K562 (cell line): Measurements from ENCODE around the gene HIGD1C. TPM values are rescaled to one million over a fixed set of nuclear protein-coding genes. Genes with fewer than 3 reads are reported as not detected.
A peak's percentile ranks its signal among the peaks of the same experiment; 100 is the strongest.

Source experiments
- ATAC-seq: fragments of 200-7000 bp; cut with Tn5 transposase; 3 replicates; pipeline ENCODE4 v1.9.1; 2020; ENCODE audit warnings: moderate library complexity
- BruUV-seq: library from RNA; stranded (reverse); fragments of 400-500 nt; replicated peaks from 2 replicates; lab custom pipeline; 2021; lab: Mats Ljungman, UMichigan
- CTCF ChIA-PET: fragments of 300-600 bp; formaldehyde crosslinking; extraction: SDS; loops from one replicate; lab custom pipeline; 2021; ENCODE audit warnings: low intra/inter-chr PET ratio; lab: Yijun Ruan, JAX
- POLR2A ChIA-PET: fragments of 300-600, 350-650 bp; sonication (Branson Sonifier 250); formaldehyde crosslinking; extraction: SDS; loops from one replicate; lab custom pipeline; 2021; ENCODE audit warnings: antibody characterized with exemption, inconsistent platforms; lab: Yijun Ruan, JAX
- DNase-seq, 4 experiments: peaks; one replicate each; pipeline versions ENCODE4 v3.0.0 to v3.0.0-alpha.2; 2011 to 2018; ENCODE audit warnings: low spot score in 3 of 4, mixed read lengths in 3 of 4; ENCODE audit errors: extremely low read depth in 1 of 4
- FAIRE-seq: peaks from 2 replicates; lab custom pipeline; 2011; peaks lifted over from hg19 to GRCh38; lab: Jason Lieb, UNC
- H2AFZ ChIP-seq: 2 replicates; pipeline ENCODE4 v1.6.0; 2011; ENCODE audit warnings: low read depth, low read length, control low read depth, inconsistent platforms
- H3K27ac ChIP-seq: fragments of 200-600 bp; 3 replicates; pipeline ENCODE4 v1.8.0; 2011; ENCODE audit warnings: low read depth, mild to moderate bottlenecking, control low read depth, inconsistent platforms, low read length, moderate library complexity, mixed read lengths; ENCODE audit errors: extremely low read depth
- H3K27me3 ChIP-seq, 2 experiments: fragments of 300-600 bp in 1 of 2; 2 replicates in 1 of 2; 3 replicates in 1 of 2; pipeline versions ENCODE4 v1.6.0 to v1.8.0; 2011; ENCODE audit warnings: inconsistent platforms in 2 of 2, low read length in 2 of 2, mild to moderate bottlenecking in 1 of 2, mixed read lengths in 1 of 2, moderate library complexity in 1 of 2; ENCODE audit not compliant: control insufficient read depth in 2 of 2, insufficient read depth in 2 of 2
- H3K36me3 ChIP-seq: fragments of 300-600 bp; 3 replicates; pipeline ENCODE4 v1.8.0; 2011; ENCODE audit warnings: mild to moderate bottlenecking, low read length, inconsistent platforms; ENCODE audit not compliant: control insufficient read depth, insufficient read depth
- H3K4me1 ChIP-seq, 2 experiments: fragments of 200-600 bp in 1 of 2; replicated peaks in 1 of 2; 2 replicates in 1 of 2; 3 replicates in 1 of 2; pipeline versions ENCODE4 v1.5.1 to v1.8.0; 2011; ENCODE audit warnings: inconsistent platforms in 2 of 2, low read length in 2 of 2, mild to moderate bottlenecking in 1 of 2, mixed read lengths in 1 of 2, moderate library complexity in 1 of 2; ENCODE audit not compliant: control insufficient read depth in 2 of 2, insufficient read depth in 2 of 2
- H3K4me2 ChIP-seq: 2 replicates; pipeline ENCODE4 v1.6.1; 2011; ENCODE audit warnings: low read length, control low read depth, inconsistent platforms, mixed read lengths; ENCODE audit not compliant: insufficient read depth
- H3K4me3 ChIP-seq: fragments of 200-600 bp; sonication (generic), shearing (Covaris generic); 2 replicates; pipeline ENCODE4 v1.5.1; 2016; ENCODE audit warnings: control low read depth, inconsistent platforms
- H3K79me2 ChIP-seq: fragments of 200-600 bp; 3 replicates; pipeline ENCODE4 v1.8.0; 2011; ENCODE audit warnings: low read length, inconsistent platforms; ENCODE audit not compliant: control insufficient read depth, insufficient read depth
- H3K9ac ChIP-seq, 2 experiments: 2 replicates each; pipeline versions ENCODE4 v1.6.0 to v1.6.1; 2011; ENCODE audit warnings: low read depth in 2 of 2, low read length in 2 of 2, control low read depth in 1 of 2, inconsistent platforms in 1 of 2, mild to moderate bottlenecking in 1 of 2, mixed read lengths in 1 of 2; ENCODE audit not compliant: insufficient read depth in 1 of 2
- H3K9me1 ChIP-seq: one replicate; pipeline ENCODE4 v1.6.0; 2011; ENCODE audit warnings: inconsistent platforms, mild to moderate bottlenecking, low read length, moderate library complexity; ENCODE audit not compliant: control insufficient read depth, insufficient read depth
- H3K9me3 ChIP-seq: replicated peaks from 2 replicates; pipeline ENCODE4 v1.5.1; 2011; ENCODE audit warnings: low read depth, low read length, inconsistent platforms; ENCODE audit not compliant: control insufficient read depth, insufficient read depth
- H4K20me1 ChIP-seq: replicated peaks from 2 replicates; pipeline ENCODE4 v1.6.1; 2011; ENCODE audit warnings: low read length, inconsistent platforms, mixed read lengths; ENCODE audit not compliant: control insufficient read depth, insufficient read depth
- CBX1 ChIP-seq: sonication (generic); IDR thresholded peaks from 2 replicates; pipeline ENCODE4 v1.6.1; 2016; ENCODE audit warnings: antibody characterized with exemption, low read depth, mild to moderate bottlenecking
- CBX3 ChIP-seq, 2 experiments: IDR thresholded peaks; 1 replicate in 1 of 2; 2 replicates in 1 of 2; pipeline ENCODE4 v1.6.1; 2012; ENCODE audit warnings: inconsistent platforms in 2 of 2, low read length in 2 of 2, borderline replicate concordance in 1 of 2, control low read depth in 1 of 2
- ETV6 ChIP-seq, 3 experiments: fragments of 150-350 bp in 1 of 3; sonication (generic) in 1 of 3; formaldehyde crosslinking in 1 of 3; IDR thresholded peaks; 2 replicates each; pipeline versions ENCODE4 v1.6.1 to v1.8.0; 2014 to 2022; ENCODE audit warnings: borderline replicate concordance in 2 of 3, low read depth in 2 of 3, antibody characterized with exemption in 1 of 3, low read length in 1 of 3, mild to moderate bottlenecking in 1 of 3, missing genetic modification reagents in 1 of 3
- IFI16 ChIP-seq: fragments of 250-450 bp; sonication (Bioruptor Pico); IDR thresholded peaks from 2 replicates; pipeline ENCODE4 v2.1.2; 2022; ENCODE audit warnings: mild to moderate bottlenecking, inconsistent platforms
- SETDB1 ChIP-seq: IDR thresholded peaks from one replicate; pipeline ENCODE4 v1.6.1; 2012; ENCODE audit warnings: low read length, control low read depth, inconsistent platforms
- SRSF7 ChIP-seq: fragments of 200-400 bp; formaldehyde crosslinking; optimal IDR thresholded peaks from 2 replicates; pipeline ENCODE3; 2017; ENCODE audit warnings: mild to moderate bottlenecking, low read depth, low read length
- TAF15 ChIP-seq: fragments of 200-400 bp; formaldehyde crosslinking; IDR thresholded peaks from 2 replicates; pipeline ENCODE4 v1.6.1; 2017; ENCODE audit warnings: mild to moderate bottlenecking, low read depth, low read length, moderate library complexity
- TRIM24 ChIP-seq, 2 experiments: fragments of 450-650 bp; IDR thresholded peaks; 2 replicates each; pipeline ENCODE4 v1.6.1; 2016
- WGBS: fragments of 100-300 bp; shearing (Covaris generic); methylation state at CpG from one replicate; pipeline ENCODE4 v1.1.6; 2016; ENCODE audit warnings: low coverage, mixed read lengths; ENCODE audit not compliant: insufficient coverage; ENCODE audit errors: missing lambda C conversion rate; 5-methylcytosine and 5-hydroxymethylcytosine counted together
- in situ Hi-C: fragments of 300-500 bp; cut with MboI; formaldehyde crosslinking; loops from 4 replicates; pipeline ENCODE4 v1.15.0; 2018; ENCODE audit warnings: inconsistent platforms, mixed read lengths
- intact Hi-C: fragments of 100-400 bp; cut with micrococcal nuclease; formaldehyde crosslinking; loops from 2 replicates; pipeline ENCODE4 v1.14.2; 2022
- polyA plus RNA-seq, 8 experiments: library from polyadenylated mRNA; depleted of rRNA in 4 of 8; stranded (reverse) in 5 of 8; unstranded in 3 of 8; fragments of >200 nt; fragmentation: Nextera tagmentation in 2 of 8; fragmentation: Illumina TruSeq in 1 of 8; extraction: Ambion mirVana in 2 of 8; extraction: Trizol in 1 of 8; gene quantifications; 2 replicates each; pipeline versions ENCODE4 v1.2.1 to v1.2.3, GENCODE V29; 2011 to 2014; ENCODE audit warnings: inconsistent platforms in 1 of 8, missing spikeins in 1 of 8
- total RNA-seq, 7 experiments: library from RNA; depleted of rRNA in 6 of 7; stranded (reverse); fragments of >200 nt in 6 of 7; fragmentation: Illumina TruSeq in 2 of 7; extraction: Trizol in 2 of 7; gene quantifications; 2 replicates each; pipeline versions ENCODE4 v1.2.1 to v1.2.3, GENCODE V29; 2011 to 2021; ENCODE audit warnings: low replicate concordance in 1 of 7
- TF ChIP-seq, protein P1 (sequence below): IDR thresholded peaks from 2 replicates; pipeline ENCODE4 v1.6.1; 2011; ENCODE audit warnings: borderline replicate concordance, low read depth, mild to moderate bottlenecking, moderate library complexity, low read length; ENCODE audit not compliant: insufficient read depth, poor library complexity, severe bottlenecking
- TF ChIP-seq, protein P2 (sequence below), 2 experiments: fragments of 450-650 bp in 1 of 2; IDR thresholded peaks; 2 replicates each; pipeline ENCODE4 v1.6.1; 2011 to 2017; ENCODE audit warnings: low read depth in 2 of 2, antibody characterized with exemption in 1 of 2, borderline replicate concordance in 1 of 2, low read length in 1 of 2, mild to moderate bottlenecking in 1 of 2, mixed read lengths in 1 of 2; ENCODE audit not compliant: control insufficient read depth in 1 of 2

HIGD1C gene
- total and polyA plus RNA-seq, 9 of the 15 experiments (the other 6 are each of a cell fraction or from before 2014, with no cell fraction given) = not detected

DNA sequence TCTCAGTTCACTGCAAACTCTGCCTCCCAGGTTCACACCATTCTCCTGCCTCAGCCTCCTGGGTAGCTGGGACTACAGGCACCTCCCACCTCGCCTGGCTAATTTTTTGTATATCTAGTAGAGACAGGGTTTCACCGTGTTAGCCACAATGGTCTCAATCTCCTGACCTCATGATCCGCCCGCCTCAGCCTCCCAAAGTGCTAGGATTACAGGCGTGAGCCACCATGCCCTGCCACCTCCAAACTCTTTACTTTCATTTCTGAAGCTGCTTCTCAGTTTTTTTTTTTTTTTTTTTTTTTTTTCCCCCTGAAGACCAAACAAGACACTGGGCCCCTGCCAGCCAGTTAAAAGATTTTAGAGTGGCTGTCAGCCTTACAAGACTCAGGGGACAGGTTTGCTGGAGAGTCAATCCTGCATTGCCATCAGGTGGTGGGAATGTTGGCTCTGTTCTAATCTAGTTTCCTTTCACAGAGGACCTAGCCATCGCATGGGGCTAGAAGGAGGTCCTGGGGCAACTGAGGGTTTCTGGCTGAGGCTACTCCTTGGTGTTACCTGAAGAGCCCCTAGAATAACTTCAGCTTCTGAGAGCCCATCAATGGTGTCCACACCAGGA lies 37.4 kb upstream of the HIGD1C start (continued):
- TF ChIP-seq ETV6 (IDR thresholded peaks at IDR 0.05; ENCODE audit: borderline replicate concordance in 1 of 2, low read depth in 2 of 2, low read length in 1 of 2) (no peak), ETV6 (CRISPR knock-in tag; IDR thresholded peaks at IDR 0.05; ENCODE audit: borderline replicate concordance) (no peak), SETDB1 (no peak), TAF15 (no peak), SRSF7 (no peak), IFI16 (CRISPR knock-in tag) (no peak)

DNA sequence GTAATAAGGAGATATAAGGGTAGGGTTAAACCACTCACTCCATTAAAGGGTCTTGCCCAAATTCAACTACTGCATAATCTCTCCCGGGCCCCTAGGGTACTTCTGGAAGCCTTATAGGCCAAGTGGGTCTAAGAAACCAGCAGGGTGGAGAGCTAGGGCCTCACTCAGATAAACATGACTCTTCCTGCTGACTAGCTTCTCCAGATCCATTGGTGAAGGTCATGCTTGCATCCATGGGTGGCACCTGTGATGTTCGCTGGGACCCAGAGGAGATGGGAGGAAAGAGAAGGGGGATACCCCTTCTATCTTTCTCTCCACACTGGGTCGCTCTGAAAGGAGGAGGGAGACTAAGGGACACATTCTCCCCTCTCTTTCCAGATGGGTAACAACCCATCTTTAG lies 36.1 kb upstream of the HIGD1C start:
- H3K79me2 ChIP-seq = no peaks in the 10 kb centered on the region
- intact Hi-C loops = no loop called here
- TF ChIP-seq, protein P1, sequence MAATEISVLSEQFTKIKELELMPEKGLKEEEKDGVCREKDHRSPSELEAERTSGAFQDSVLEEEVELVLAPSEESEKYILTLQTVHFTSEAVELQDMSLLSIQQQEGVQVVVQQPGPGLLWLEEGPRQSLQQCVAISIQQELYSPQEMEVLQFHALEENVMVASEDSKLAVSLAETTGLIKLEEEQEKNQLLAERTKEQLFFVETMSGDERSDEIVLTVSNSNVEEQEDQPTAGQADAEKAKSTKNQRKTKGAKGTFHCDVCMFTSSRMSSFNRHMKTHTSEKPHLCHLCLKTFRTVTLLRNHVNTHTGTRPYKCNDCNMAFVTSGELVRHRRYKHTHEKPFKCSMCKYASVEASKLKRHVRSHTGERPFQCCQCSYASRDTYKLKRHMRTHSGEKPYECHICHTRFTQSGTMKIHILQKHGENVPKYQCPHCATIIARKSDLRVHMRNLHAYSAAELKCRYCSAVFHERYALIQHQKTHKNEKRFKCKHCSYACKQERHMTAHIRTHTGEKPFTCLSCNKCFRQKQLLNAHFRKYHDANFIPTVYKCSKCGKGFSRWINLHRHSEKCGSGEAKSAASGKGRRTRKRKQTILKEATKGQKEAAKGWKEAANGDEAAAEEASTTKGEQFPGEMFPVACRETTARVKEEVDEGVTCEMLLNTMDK = no peak
- TF ChIP-seq, protein P2, sequence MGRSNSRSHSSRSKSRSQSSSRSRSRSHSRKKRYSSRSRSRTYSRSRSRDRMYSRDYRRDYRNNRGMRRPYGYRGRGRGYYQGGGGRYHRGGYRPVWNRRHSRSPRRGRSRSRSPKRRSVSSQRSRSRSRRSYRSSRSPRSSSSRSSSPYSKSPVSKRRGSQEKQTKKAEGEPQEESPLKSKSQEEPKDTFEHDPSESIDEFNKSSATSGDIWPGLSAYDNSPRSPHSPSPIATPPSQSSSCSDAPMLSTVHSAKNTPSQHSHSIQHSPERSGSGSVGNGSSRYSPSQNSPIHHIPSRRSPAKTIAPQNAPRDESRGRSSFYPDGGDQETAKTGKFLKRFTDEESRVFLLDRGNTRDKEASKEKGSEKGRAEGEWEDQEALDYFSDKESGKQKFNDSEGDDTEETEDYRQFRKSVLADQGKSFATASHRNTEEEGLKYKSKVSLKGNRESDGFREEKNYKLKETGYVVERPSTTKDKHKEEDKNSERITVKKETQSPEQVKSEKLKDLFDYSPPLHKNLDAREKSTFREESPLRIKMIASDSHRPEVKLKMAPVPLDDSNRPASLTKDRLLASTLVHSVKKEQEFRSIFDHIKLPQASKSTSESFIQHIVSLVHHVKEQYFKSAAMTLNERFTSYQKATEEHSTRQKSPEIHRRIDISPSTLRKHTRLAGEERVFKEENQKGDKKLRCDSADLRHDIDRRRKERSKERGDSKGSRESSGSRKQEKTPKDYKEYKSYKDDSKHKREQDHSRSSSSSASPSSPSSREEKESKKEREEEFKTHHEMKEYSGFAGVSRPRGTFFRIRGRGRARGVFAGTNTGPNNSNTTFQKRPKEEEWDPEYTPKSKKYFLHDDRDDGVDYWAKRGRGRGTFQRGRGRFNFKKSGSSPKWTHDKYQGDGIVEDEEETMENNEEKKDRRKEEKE (IDR thresholded peaks at IDR 0.05; ENCODE audit: borderline replicate concordance in 1 of 2, control insufficient read depth in 1 of 2, low read depth in 2 of 2, low read length in 1 of 2) = no peak
- TF ChIP-seq CBX1 (peak; percentile 97; the same call in 1 of the 2 replicates), CBX3 (IDR thresholded peaks at IDR 0.05; ENCODE audit: borderline replicate concordance in 1 of 2, low read length in 2 of 2) (peak; percentile 94 to 99), TRIM24 (IDR thresholded peaks at IDR 0.05) (peak in 1 of 2 experiments; percentile 67; a peak in 2 of 4 replicates)

More for the DNA sequence above, 36.1 kb upstream of the HIGD1C start:
- Histone ChIP-seq H3K9me3 (peaks cover 21% of the 10 kb centered on the region), H3K27me3 (no peaks in the 10 kb centered on the region), H3K36me3 (no peaks in the 10 kb centered on the region), H3K9ac (no peak overlapping the region), H3K27ac (no peak overlapping the region), H3K4me2 (no peak overlapping the region), H2AFZ (no peak overlapping the region), H3K4me1 (peaks cover 0 to 3% of the 10 kb centered on the region in 2 experiments; a peak in 1 of 5 replicates), H3K9me1 (no peaks in the 10 kb centered on the region), H4K20me1 (no peaks in the 10 kb centered on the region), H3K4me3 (no peak overlapping the region)
- DNase-seq (no peak), ATAC-seq (0 out of 3 replicates have a peak, but pooled peaks have one; percentile 54), FAIRE-seq (no peak)
- in situ Hi-C loops = no loop called here
- 14% methylated on average over 3 of the region's 3 CpGs for WGBS
- no TSS peak for BruUV-seq
- ChIA-PET POLR2A (interaction anchor here (0.6 kb wide), 1 partner anchor 14 kb away, joined by 4 read pairs; no protein-coding TSS in a partner anchor), CTCF (no interaction called here)
